HCT116 (cell line): ENCODE data around the gene BMPER. TPM values are rescaled to one million over a fixed set of nuclear protein-coding genes. Genes with fewer than 3 reads are reported as not detected.

Experiments
- ATAC-seq: fragments of 200-7000 bp; cut with Tn5 transposase; 2 replicates; pipeline ENCODE4 v1.9.1; 2020; ENCODE audit warnings: mild to moderate bottlenecking, moderate library complexity
- BruUV-seq: library from RNA; stranded (reverse); fragments of 400-500 nt; replicated peaks from 2 replicates; lab custom pipeline; 2021; lab: Mats Ljungman, UMichigan
- CTCF ChIA-PET: fragments of 300-600 bp; sonication (Branson Sonifier 250); formaldehyde crosslinking; loops from one replicate; lab custom pipeline; 2021; ENCODE audit warnings: antibody characterized with exemption; lab: Charles Lee
- POLR2A ChIA-PET: fragments of 300-600, 350-600 bp; sonication (Branson Sonifier 250); formaldehyde crosslinking; loops from one replicate; lab custom pipeline; 2021; ENCODE audit warnings: antibody characterized with exemption; lab: Charles Lee
- RAD21 ChIA-PET, 2 experiments: fragments of 300-600 bp; sonication (Branson Sonifier 250); formaldehyde crosslinking; loops; one replicate each; lab custom pipeline; 2023; ENCODE audit warnings: low total read pairs in 2 of 2; ENCODE audit not compliant: uncharacterized antibody in 2 of 2, unreplicated experiment in 2 of 2, low non-redundant PET in 1 of 2; lab: Charles Lee
- DNase-seq: peaks from one replicate; pipeline ENCODE4 v3.0.0-alpha.2; 2010; ENCODE audit warnings: low read depth, low spot score
- H2AFZ ChIP-seq: fragments of 200-600 bp; shearing (Covaris generic), sonication (generic); 2 replicates; pipeline ENCODE4 v1.6.1; 2017; ENCODE audit warnings: low read depth, mixed run types, mixed read lengths, antibody characterized with exemption, low read length; ENCODE audit not compliant: poor library complexity, severe bottlenecking
- H3K27ac ChIP-seq: 2 replicates; pipeline ENCODE4 v1.5.1; 2012; ENCODE audit warnings: low read depth, low read length
- H3K27me3 ChIP-seq: fragments of 200-600 bp; sonication (generic); 2 replicates; pipeline ENCODE4 v1.6.1; 2016; ENCODE audit warnings: mixed run types, low read length, mixed read lengths; ENCODE audit not compliant: insufficient read depth
- H3K36me3 ChIP-seq, 2 experiments: fragments of 200-500 bp in 1 of 2; fragments of 200-600 bp in 1 of 2; sonication (Bioruptor generic) in 1 of 2; sonication (generic) in 1 of 2; 2 replicates each; pipeline versions ENCODE4 v1.5.1 to v1.6.1; 2014 to 2016; ENCODE audit warnings: low read length in 2 of 2, inconsistent platforms in 1 of 2, mixed read lengths in 1 of 2, mixed run types in 1 of 2; ENCODE audit not compliant: insufficient read depth in 2 of 2, control insufficient read depth in 1 of 2
- H3K4me1 ChIP-seq, 2 experiments: fragments of 200-600 bp in 1 of 2; sonication (generic) in 1 of 2; 2 replicates each; pipeline versions ENCODE4 v1.5.1 to v1.6.1; 2012 to 2017; ENCODE audit warnings: low read length in 2 of 2, inconsistent platforms in 1 of 2, mild to moderate bottlenecking in 1 of 2, mixed read lengths in 1 of 2, mixed run types in 1 of 2, moderate library complexity in 1 of 2; ENCODE audit not compliant: insufficient read depth in 2 of 2, control insufficient read depth in 1 of 2
- H3K4me2 ChIP-seq: fragments of 200-600 bp; sonication (generic); 2 replicates; pipeline ENCODE4 v1.6.1; 2017; ENCODE audit warnings: mixed run types, low read length, mixed read lengths
- H3K4me3 ChIP-seq, 2 experiments: fragments of 200-600 bp in 1 of 2; sonication (generic) in 1 of 2; replicated peaks in 1 of 2; 2 replicates each; pipeline ENCODE4 v1.5.1; 2011 to 2016; ENCODE audit warnings: low read length in 2 of 2, control low read depth in 1 of 2, low read depth in 1 of 2, mild to moderate bottlenecking in 1 of 2, mixed read lengths in 1 of 2, mixed run types in 1 of 2
- H3K79me2 ChIP-seq: fragments of 200-600 bp; sonication (generic); 2 replicates; pipeline ENCODE4 v1.6.1; 2017; ENCODE audit warnings: mild to moderate bottlenecking, mixed run types, low read length, moderate library complexity, mixed read lengths; ENCODE audit not compliant: insufficient read depth
- H3K9ac ChIP-seq: fragments of 200-600 bp; sonication (generic); 2 replicates; pipeline ENCODE4 v1.6.1; 2016; ENCODE audit warnings: low read length, mixed read lengths
- H3K9me2 ChIP-seq: fragments of 200-600 bp; sonication (generic), shearing (Covaris generic); 2 replicates; pipeline ENCODE4 v1.6.1; 2017; ENCODE audit warnings: mixed run types, mild to moderate bottlenecking, moderate library complexity; ENCODE audit not compliant: insufficient read depth
- H3K9me3 ChIP-seq, 2 experiments: fragments of 200-500 bp in 1 of 2; fragments of 200-600 bp in 1 of 2; sonication (Bioruptor generic) in 1 of 2; sonication (generic) in 1 of 2; 2 replicates each; pipeline ENCODE4 v1.6.1; 2014 to 2017; ENCODE audit warnings: low read length in 2 of 2, mixed read lengths in 2 of 2, inconsistent platforms in 1 of 2, low read depth in 1 of 2, mild to moderate bottlenecking in 1 of 2, mixed run types in 1 of 2, moderate library complexity in 1 of 2; ENCODE audit not compliant: control insufficient read depth in 1 of 2, insufficient read depth in 1 of 2
- H4K20me1 ChIP-seq: fragments of 200-600 bp; sonication (generic), shearing (Covaris generic); 2 replicates; pipeline ENCODE4 v1.6.1; 2017; ENCODE audit warnings: mixed run types, mild to moderate bottlenecking, moderate library complexity; ENCODE audit not compliant: insufficient read depth
- EGR1 ChIP-seq: IDR thresholded peaks from 2 replicates; pipeline ENCODE4 v1.6.1; 2012; ENCODE audit warnings: low read depth
- ELF1 ChIP-seq: IDR thresholded peaks from 2 replicates; pipeline ENCODE4 v1.6.1; 2012; ENCODE audit warnings: low read depth, borderline replicate concordance
- FOSL1 ChIP-seq: IDR thresholded peaks from 2 replicates; pipeline ENCODE4 v1.6.1; 2012; ENCODE audit warnings: low read depth
- MAX ChIP-seq: IDR thresholded peaks from 2 replicates; pipeline ENCODE4 v1.6.1; 2012
- POLR2A ChIP-seq: IDR thresholded peaks from 2 replicates; pipeline ENCODE4 v1.7.0; 2011; ENCODE audit warnings: borderline replicate concordance; ENCODE audit not compliant: insufficient read depth, insufficient read length; ENCODE audit errors: extremely low read depth
- POLR2AphosphoS5 ChIP-seq: IDR thresholded peaks from 2 replicates; pipeline ENCODE4 v1.6.1; 2011; ENCODE audit warnings: mild to moderate bottlenecking, low read depth, low read length, moderate library complexity
- RAD21 ChIP-seq: IDR thresholded peaks from 2 replicates; pipeline ENCODE4 v1.6.1; 2012; ENCODE audit warnings: low read depth, mild to moderate bottlenecking
- SRF ChIP-seq: IDR thresholded peaks from 2 replicates; pipeline ENCODE4 v1.6.1; 2012; ENCODE audit warnings: low read depth
- YY1 ChIP-seq: IDR thresholded peaks from 2 replicates; pipeline ENCODE4 v1.6.1; 2011; ENCODE audit warnings: low read length, low read depth, moderate library complexity, mild to moderate bottlenecking; ENCODE audit not compliant: insufficient replicate concordance; ENCODE audit errors: extremely low read depth
- ZBTB33 ChIP-seq: IDR thresholded peaks from 2 replicates; pipeline ENCODE4 v1.6.1; 2011; ENCODE audit warnings: mild to moderate bottlenecking, low read length, moderate library complexity; ENCODE audit not compliant: insufficient replicate concordance; ENCODE audit errors: extremely low read depth
- ZNF274 ChIP-seq: fragments of 200-500 bp; sonication (Bioruptor generic); IDR thresholded peaks from 2 replicates; pipeline ENCODE4 v1.6.1; 2014; ENCODE audit warnings: mild to moderate bottlenecking, low read depth, low read length, inconsistent platforms
- intact Hi-C: fragments of 100-400 bp; cut with micrococcal nuclease; formaldehyde crosslinking; loops from 2 replicates; pipeline ENCODE4 v1.10.0; 2022
- total RNA-seq: library from RNA; stranded (reverse); gene quantifications from one replicate; pipeline ENCODE4 v1.2.1, GENCODE V29; 2021; ENCODE audit not compliant: unreplicated experiment

Gene BMPER
- total RNA-seq, 1 experiment from 2014 or later: not detected

GRCh38 chr7:34016876-34017275 is 111.5 kb downstream of the BMPER start:
- TF ChIP-seq RAD21 (no peak), SRF (no peak), POLR2A (no peak), POLR2AphosphoS5 (no peak), FOSL1 (no peak), YY1 (no peak), ELF1 (no peak)
- no peaks in the 10 kb centered on the region for H3K79me2 ChIP-seq
- no peak overlapping the region for H3K4me2 ChIP-seq
- H3K36me3 ChIP-seq: no peaks in the 10 kb centered on the region
- DNase-seq: no peak
- ChIA-PET RAD21 (no interaction called here), POLR2A (no interaction called here), CTCF (no interaction called here)
- no peak overlapping the region for H3K4me3 ChIP-seq
- no TSS peak for BruUV-seq
- H3K9me2 ChIP-seq: no peaks in the 10 kb centered on the region
- H3K9ac ChIP-seq: no peak overlapping the region
- no peak overlapping the region for H2AFZ ChIP-seq
- no peak for ATAC-seq
- no peaks in the 10 kb centered on the region for H4K20me1 ChIP-seq
- H3K4me1 ChIP-seq: no peaks in the 10 kb centered on the region
- no peak overlapping the region for H3K27ac ChIP-seq
- no peaks in the 10 kb centered on the region for H3K9me3 ChIP-seq
- H3K27me3 ChIP-seq: no peaks in the 10 kb centered on the region
- intact Hi-C loops: no loop called here

GRCh38 chr7:34019301-34019790 is 114.0 kb downstream of the BMPER start:
- Histone ChIP-seq H3K4me1 (no peaks in the 10 kb centered on the region), H3K27ac (no peak overlapping the region), H3K4me2 (no peak overlapping the region), H2AFZ (no peak overlapping the region), H4K20me1 (no peaks in the 10 kb centered on the region), H3K36me3 (no peaks in the 10 kb centered on the region), H3K27me3 (no peaks in the 10 kb centered on the region), H3K9me2 (no peaks in the 10 kb centered on the region), H3K9ac (no peak overlapping the region), H3K4me3 (no peak overlapping the region), H3K79me2 (no peaks in the 10 kb centered on the region), H3K9me3 (no peaks in the 10 kb centered on the region)
- RAD21 ChIA-PET: no interaction called here
- DNase-seq (no peak), ATAC-seq (no peak)
- POLR2A ChIA-PET: no interaction called here
- CTCF ChIA-PET: no interaction called here
- no TSS peak for BruUV-seq
- TF ChIP-seq ZNF274: no peak
- no peak for TF ChIP-seq ZBTB33
- no peak for TF ChIP-seq EGR1
- TF ChIP-seq MAX: no peak
- TF ChIP-seq FOSL1: no peak
- intact Hi-C loops: no loop called here
